ENCODE measurements around the gene BMPR1B. TPM values are rescaled to one million over a fixed set of nuclear protein-coding genes. Genes with fewer than 3 reads are reported as not detected.

BMPR1B gene
- total RNA-seq, 1 donor: 13.5 TPM

- no peak overlapping the region for H3K4me3 ChIP-seq (ENCODE audit: low read depth, low read length)
- no peak for TF ChIP-seq CTCF (IDR thresholded peaks at IDR 0.05; ENCODE audit: insufficient read depth, low read length)
- no peak for DNase-seq (ENCODE audit: low read depth)
Observed at GRCh38 chr4:94722748-94723147, 35.0 kb upstream of the BMPR1B start.

GRCh38 chr4:94724016-94724790, 33.6 kb upstream of the BMPR1B start:
- DNase-seq (ENCODE audit: low read depth): no peak
- H3K4me3 ChIP-seq (ENCODE audit: low read depth, low read length): no peak overlapping the region
- no peak for TF ChIP-seq CTCF (IDR thresholded peaks at IDR 0.05; ENCODE audit: insufficient read depth, low read length)

DNA sequence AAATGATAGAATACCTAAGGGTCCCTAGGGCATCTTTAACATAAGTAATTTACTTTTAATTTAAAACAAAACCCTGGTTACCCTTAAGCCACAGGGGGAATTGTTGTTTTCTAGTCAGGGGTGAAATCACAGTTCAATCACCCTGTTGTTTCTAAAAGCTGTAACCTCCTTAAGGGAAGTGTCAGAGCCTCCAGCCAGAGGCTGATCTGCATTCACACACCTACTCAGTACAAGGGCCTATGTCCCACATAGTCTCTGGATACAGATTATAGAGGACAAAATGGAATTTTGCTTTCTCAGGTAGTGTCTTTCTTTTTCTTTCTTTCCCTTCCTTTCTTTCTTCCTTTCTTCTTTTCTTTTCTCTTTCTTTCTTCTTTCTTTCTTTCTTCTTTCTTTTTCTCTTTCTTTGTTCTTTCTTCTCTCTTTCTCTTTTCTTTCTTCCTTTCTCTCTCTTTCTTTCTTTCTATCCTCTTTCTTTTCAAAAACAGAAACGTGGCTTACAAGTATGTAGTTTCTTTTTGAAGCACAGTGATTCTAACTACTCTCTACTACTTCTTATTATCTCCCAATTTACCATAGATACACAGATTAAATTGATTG, 31.1 kb upstream of the BMPR1B start:
- H3K4me3 ChIP-seq (ENCODE audit: low read depth, low read length): no peak overlapping the region
- no peak for TF ChIP-seq CTCF (IDR thresholded peaks at IDR 0.05; ENCODE audit: insufficient read depth, low read length)
- no peak for DNase-seq (ENCODE audit: low read depth)

DNA sequence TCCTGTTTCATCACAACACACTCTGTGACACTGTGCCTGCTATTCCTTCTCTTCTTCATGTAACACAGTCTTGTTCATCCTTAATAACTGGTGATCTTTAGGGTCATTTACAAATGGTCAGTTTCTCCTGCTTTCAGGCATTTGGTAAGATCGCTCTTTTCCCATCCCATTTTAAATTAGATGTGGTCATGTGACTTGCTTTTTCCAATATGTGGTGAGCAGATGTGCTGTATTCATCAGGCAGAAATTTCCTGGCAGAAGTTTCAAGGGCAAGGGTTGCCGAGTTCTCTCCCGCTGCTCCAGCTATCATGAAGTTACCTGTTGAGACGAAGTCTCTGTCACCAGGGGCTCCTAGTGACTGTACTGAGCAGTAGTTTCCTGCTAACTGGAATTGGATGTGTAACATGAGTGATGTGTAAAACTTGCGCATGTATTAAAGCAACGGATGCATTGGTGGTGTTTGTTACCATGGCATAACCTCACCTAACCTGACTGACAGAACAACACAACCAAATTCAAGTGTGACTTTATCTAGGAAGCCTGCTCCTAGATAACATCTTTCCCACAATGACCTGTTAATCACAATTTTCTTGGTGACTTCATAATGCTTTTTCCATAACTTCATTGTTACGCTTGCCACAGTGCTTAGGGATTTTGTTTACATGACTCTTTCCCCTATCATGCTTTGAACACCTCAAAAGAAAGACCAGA, 29.5 kb upstream of the BMPR1B start:
- TF ChIP-seq CTCF (IDR thresholded peaks at IDR 0.05; ENCODE audit: insufficient read depth, low read length): no peak
- no peak for DNase-seq (ENCODE audit: low read depth)

GRCh38 chr4:94732358-94732698, 25.4 kb upstream of the BMPR1B start:
- H3K4me3 ChIP-seq (ENCODE audit: low read depth, low read length): no peak overlapping the region
- TF ChIP-seq CTCF (IDR thresholded peaks at IDR 0.05; ENCODE audit: insufficient read depth, low read length): no peak
- no peak for DNase-seq (ENCODE audit: low read depth)

More for the DNA sequence above, 29.5 kb upstream of the BMPR1B start:
- H3K4me3 ChIP-seq (ENCODE audit: low read depth, low read length): no peak overlapping the region

GRCh38 chr4:94739741-94740140, 18.0 kb upstream of the BMPR1B start:
- DNase-seq (ENCODE audit: low read depth): no peak
- no peak overlapping the region for H3K4me3 ChIP-seq (ENCODE audit: low read depth, low read length)
- no peak for TF ChIP-seq CTCF (IDR thresholded peaks at IDR 0.05; ENCODE audit: insufficient read depth, low read length)
